RPMI7951 (cell line): Measurements from ENCODE around the gene KRTAP21-1. TPM values are rescaled to one million over a fixed set of nuclear protein-coding genes. Genes with fewer than 3 reads are reported as not detected.

Source experiments
- total RNA-seq: library from RNA; depleted of rRNA; stranded (reverse); fragments of >200 nt; shearing (Covaris generic); gene quantifications from 2 replicates; pipeline ENCODE4 v1.2.3, GENCODE V29; 2014; rRNA removed

KRTAP21-1 gene
- total RNA-seq, 1 experiment from 2014 or later: not detected

Other genes starting within 250 kb of the KRTAP21-1 start
- gene KRTAP19-6, start 213.6 kb downstream of the KRTAP21-1 start, total RNA-seq: not detected in 2 replicates
- gene KRTAP19-7, start 194.1 kb downstream of the KRTAP21-1 start, total RNA-seq: not detected in 2 replicates
- not detected in 2 replicates for gene KRTAP22-2, start 165.0 kb downstream of the KRTAP21-1 start, total RNA-seq
- not detected in 2 replicates for gene KRTAP6-3, start 163.0 kb downstream of the KRTAP21-1 start, total RNA-seq
- gene KRTAP6-2, start 156.5 kb downstream of the KRTAP21-1 start, total RNA-seq: not detected in 2 replicates
- not detected in 2 replicates for gene KRTAP22-1, start 154.3 kb downstream of the KRTAP21-1 start, total RNA-seq
- gene KRTAP6-1, start 141.5 kb downstream of the KRTAP21-1 start, total RNA-seq: not detected in 2 replicates
- gene KRTAP20-1, start 139.0 kb downstream of the KRTAP21-1 start, total RNA-seq: not detected in 2 replicates
- gene KRTAP20-4, start 134.8 kb downstream of the KRTAP21-1 start, total RNA-seq: not detected in 2 replicates
- not detected in 2 replicates for gene KRTAP20-2, start 120.2 kb downstream of the KRTAP21-1 start, total RNA-seq
- not detected in 2 replicates for gene KRTAP20-3, start 112.6 kb downstream of the KRTAP21-1 start, total RNA-seq
- not detected in 2 replicates for gene KRTAP21-3, start 36.7 kb downstream of the KRTAP21-1 start, total RNA-seq
- not detected in 2 replicates for gene KRTAP21-2, start 8.2 kb downstream of the KRTAP21-1 start, total RNA-seq
- not detected in 2 replicates for gene KRTAP8-1, start 57.8 kb upstream of the KRTAP21-1 start, total RNA-seq
- not detected in 2 replicates for gene KRTAP7-1, start 74.3 kb upstream of the KRTAP21-1 start, total RNA-seq
- gene KRTAP11-1, start 126.2 kb upstream of the KRTAP21-1 start, total RNA-seq: not detected in 2 replicates